CD1c-positive myeloid dendritic cell (primary cell): Measurements from ENCODE around the gene RIPPLY1.
"Not testable (repeated sequence)": the region's sequence is repeated elsewhere in the genome, so short reads cannot be mapped to it uniquely, and the experiment has no call there.

Source experiments
- DNase-seq: peaks from one replicate; pipeline ENCODE4 v3.0.0-alpha.2; 2016; ENCODE audit errors: extremely low spot score

RIPPLY1 gene

GRCh38 chrX:106912864-106913263, 9.7 kb upstream of the RIPPLY1 start:
- no peak for DNase-seq

DNA sequence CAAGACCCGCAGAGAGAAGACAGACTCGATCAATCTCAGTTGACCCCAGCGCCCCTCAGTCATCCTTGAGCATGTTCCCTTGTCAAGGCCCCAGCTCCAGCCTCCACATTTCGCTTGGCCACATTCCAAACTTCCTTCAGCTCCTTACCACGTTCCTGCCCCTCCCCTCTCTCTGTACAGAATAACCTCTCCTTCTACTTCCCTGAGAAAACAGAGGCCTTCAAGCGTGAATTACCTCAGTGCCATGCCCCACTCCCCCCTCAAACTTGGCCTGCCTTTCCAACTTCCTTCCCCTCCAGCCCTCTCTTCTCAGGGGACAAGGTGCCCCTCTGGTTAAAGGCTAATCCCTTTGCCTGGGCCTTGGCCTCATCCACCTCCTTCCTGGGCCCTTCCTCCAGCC, 3.2 kb upstream of the RIPPLY1 start:
- DNase-seq, result no peak

DNA sequence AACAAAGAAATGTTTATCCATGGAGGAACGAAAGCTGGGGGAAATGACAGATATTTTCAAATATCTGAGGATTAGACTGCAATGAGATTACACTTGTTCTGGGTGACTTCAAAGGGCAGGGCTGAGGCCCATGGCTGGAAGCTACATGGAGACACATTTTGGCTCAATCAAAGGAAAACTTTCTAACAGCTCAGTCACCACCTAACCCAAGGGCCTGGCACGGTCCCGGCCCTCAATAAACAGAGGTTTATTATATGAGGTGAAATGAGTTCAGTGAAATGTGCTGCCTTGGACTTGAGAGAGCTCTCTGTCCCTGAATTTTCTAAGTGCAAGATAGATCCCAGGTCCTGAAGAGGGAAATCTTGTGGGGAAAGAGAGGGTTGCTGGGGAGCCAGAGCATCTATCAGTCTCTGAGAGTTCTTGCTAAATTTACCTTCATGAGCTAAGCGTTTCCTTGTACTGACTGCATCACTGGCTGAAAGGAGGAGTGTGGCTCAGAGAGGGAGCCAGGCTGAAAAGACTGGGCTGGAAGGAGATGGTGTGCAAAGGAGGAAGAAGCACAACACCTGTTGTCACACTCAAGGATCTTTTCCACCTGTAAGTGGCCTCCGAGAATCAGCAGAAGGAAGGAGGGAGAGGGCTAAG, 2.0 kb upstream of the RIPPLY1 start:
- no peak for DNase-seq

DNA sequence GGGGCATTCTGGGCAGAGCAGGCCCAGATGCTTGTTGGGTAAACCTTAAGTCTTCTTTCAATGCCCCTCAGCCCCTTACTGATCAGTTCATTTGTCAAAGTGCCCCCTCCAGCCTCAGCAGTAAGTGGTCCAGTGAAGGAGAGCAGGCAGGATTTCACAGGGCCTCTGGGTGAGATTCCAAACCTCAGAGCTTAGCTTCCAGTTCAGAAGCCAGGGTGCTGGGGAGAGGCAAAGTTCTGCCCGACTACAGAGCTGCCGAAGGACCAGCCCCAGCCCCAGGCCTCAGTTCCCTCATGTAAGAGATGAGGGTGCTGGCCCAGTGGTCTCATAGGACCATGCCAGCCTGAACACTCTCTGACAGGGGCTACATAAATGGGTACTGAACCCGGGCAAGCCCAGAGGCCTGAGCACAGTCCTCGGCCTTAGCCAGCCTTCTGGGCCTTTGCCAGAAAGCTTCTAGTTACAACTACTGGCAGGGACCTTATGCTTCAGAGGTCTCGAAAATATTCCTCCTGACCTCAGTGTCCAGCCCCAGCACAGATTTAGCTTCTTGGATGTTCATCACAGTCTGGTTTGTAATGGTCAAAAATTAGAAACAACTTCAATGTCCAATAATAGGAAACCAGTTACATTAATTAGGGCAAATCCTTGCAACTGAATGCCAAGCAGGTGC, 851 bp upstream of the RIPPLY1 start:
- no peak for DNase-seq

DNA sequence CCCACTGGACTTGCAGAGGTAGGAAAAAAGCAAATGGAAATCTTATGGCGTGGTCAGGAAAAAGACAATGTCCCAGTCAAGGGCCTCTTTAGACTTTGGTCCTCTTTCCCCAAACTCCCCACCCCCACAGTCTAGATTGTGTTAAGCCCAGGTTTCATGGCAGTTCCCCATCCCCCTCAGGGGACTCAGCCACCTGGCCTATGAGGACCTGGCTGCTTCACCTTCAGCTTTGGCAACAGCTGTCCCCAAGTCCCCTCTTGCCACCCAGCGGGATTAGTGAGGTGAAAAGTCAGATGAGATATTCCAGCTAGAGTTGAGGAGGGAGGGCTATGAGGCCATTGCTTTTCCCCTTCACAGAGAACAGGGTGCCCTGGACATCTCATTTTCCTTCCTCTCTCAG, 457 bp downstream of the RIPPLY1 start:
- DNase-seq, result no peak

DNA sequence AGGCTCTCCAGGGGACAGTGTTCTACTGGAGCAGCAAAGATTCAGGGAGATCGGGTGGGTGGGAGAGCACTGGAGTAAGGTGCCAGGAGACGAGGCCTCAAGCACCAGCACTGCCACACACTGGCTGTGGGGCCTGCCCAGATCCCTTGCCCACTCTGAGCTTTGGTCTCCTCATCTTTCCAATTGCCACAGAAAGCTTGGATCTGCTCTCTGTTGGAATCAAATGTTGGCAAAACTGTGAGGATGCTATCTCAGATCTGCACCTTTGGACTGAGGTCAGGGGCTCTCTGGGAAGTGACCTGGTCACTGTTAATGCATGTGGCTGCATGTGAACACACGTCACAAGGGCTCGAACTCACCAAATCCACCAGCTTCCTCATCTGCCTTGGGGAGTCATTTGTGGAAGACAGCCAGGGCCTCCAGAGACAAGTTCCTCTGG, 1.3 kb downstream of the RIPPLY1 start:
- no peak for DNase-seq

GRCh38 chrX:106901341-106901740, 1.8 kb downstream of the RIPPLY1 start:
- DNase-seq, result no peak

DNA sequence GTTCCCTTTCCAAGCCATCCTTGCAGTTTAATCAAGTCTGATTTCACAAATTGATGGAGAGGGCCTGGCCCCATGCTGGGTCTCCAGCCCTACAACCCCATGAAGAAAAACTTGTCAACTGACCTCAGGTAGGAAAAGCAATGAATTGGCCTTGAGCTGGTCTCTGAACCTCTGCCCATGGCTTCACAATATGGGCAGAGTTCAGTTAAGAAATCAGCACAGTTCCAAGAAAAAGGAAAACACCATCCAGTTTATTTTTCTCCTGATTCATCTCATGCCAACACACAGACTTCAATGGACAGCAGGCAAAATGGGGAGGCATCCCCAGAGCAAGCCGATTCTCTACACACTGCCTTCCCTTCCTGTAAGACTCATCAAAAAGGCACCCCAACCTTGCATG, 3.3 kb downstream of the RIPPLY1 start:
- DNase-seq, result no peak

DNA sequence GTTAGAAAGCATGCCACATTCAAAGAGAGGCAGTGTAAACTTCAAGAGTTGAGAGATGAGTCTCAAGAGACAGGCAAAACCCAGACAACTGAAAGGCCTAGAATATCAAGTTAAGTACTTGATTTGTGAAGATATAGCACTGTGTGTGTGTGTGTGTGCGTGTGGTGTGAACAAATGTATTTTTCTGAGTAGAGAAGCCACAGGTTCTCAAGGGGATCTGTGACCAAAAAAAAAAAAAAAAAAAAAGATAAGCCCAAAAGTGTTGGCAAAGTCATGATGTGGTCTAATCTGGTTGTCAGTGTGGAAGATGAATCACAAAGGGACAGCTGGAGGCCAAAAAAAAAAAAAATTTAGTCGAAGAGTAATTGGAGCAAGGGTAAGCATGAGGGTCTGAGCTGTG, 3.9 kb downstream of the RIPPLY1 start:
- DNase-seq, result no peak

DNA sequence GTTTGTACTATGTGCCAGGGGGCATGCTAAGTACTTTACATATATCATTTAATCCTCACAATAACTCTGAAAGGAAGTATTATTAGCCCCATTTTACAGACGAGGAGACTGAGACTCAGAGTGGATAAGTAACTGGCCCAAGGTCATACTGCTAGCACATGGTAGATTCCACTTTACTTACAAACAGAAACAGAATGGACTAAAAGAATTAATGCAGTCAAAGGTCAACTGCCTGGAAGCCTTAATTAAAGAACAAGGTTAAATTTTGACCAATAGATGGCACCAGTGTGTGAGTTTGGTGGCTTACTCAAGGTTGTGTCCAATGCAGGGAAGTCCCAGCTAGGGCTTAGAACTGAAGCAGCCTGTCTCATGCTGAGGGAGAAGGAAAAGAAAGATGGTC, 4.7 kb downstream of the RIPPLY1 start:
- DNase-seq, result peak; percentile 37

GRCh38 chrX:106897259-106897658, 5.9 kb downstream of the RIPPLY1 start:
- DNase-seq, result no peak

DNA sequence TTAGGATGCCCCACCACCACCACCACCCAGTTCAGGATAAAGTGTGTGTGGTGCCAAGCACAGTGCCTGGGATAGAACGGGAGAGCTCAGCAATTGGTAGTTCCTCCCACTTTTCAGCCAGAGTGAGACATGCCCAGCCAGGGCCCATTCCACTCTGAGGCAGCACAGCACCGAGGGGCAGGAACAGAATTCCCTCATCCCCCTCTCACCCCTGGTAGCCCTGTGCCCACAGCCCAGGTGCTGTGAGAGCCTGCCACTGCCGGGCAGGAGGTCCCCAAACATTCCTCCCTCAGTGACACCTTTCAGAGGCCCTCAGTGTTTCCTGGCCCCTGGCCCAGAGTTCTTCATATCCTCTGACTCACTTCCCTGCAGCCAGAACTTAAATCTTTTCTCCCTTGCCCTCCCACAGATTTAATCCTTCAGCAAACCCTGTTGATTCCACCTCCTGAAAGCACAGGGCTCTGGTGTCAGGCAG, 8.1 kb downstream of the RIPPLY1 start:
- DNase-seq, result no peak

- peak; percentile 29 for DNase-seq
Observed at GRCh38 chrX:106894392-106894909, 8.7 kb downstream of the RIPPLY1 start.

DNA sequence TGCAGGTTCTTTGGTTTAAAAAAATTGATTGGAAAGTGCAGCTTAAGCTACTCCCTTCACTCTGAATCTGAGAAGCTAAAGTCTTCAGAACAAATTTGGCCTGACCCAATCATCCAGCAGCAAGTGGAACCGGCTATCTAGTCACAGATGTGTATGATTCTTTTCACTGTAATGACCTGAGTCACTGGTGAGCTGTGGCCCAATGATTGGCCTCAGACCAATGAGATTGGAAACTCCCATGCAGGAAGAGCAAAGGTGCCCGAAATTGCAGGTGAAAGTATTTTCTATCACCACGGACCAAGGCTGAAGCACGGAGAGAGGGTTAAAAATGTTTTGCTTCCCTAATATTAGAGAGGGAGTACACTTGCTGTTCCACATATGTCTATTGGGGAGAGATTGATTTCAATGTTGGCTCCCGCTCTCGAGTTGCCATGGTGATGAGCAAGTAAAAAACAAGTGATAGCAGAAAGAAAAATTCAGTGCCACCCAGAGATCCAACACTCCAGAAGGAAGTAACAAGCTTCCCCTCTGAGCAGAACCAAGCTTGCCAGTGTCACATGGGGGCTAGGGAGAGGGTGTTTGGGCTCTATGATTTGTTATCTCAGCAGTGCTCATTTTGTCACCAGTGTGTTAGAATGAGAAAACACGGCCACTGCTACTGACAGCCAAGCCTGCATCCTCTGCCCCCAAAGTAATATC, 11.2 kb downstream of the RIPPLY1 start:
- DNase-seq, result no peak

- no peak for DNase-seq
Observed at GRCh38 chrX:106889468-106889867, 13.7 kb downstream of the RIPPLY1 start.

DNA sequence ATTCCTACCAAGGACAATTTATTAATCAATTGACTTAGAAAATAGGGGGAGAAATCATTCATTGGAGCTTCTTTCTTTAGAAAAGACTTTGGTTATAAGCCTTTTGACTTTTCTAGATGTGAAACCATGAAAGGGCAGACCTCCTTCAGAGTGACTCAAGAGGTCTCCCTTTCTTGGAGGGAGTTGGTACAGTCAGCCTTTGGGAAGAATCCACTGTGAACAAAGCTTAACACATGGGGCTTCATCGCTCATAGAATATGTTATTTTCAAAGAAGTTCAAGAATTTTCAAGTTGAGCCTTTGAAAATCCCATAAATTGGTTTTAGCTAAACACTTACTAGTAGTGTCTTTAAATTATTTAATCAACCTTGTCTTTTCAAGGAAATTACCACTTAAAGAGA, 28.0 kb downstream of the RIPPLY1 start:
- no peak for DNase-seq

DNA sequence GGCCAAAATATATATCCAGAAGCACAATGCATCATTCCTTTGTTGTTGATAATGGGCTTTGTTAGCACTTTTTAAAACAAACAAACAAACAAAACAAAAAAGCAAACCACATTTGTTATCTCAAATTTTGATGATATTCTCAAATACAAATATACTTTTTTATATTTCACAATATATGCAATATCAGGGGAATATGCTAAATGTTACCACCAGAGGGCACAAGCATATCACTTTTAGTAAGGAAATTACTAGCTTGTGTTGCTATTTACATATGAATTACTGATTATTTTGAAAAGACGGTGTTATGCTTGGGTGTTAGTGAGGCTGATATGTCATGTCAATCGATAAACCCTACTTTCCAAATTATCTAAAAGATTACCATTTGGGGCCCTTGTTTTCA, 29.1 kb downstream of the RIPPLY1 start:
- DNase-seq, result peak; percentile 36

DNA sequence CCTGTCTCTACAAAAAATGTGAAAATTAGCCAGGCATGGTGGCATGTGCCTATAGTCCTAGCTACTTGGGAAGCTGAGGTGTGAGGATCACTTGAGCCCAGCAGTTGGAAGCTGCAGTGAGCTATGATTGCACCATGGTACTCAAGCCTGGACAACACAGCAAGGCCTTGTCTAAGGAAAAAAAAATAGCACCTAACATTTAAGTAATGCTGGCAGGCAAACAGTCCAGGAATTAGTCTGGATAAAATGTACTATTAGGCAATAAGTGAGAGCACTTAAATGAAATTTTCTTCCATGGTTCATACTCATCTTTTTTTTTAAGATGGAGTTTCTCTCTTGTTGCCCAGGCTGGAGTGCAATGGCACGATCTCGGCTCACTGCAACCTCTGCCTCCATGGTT, 30.3 kb downstream of the RIPPLY1 start:
- not testable (repeated sequence) for DNase-seq

- DNase-seq, result no peak
Observed at GRCh38 chrX:106863697-106864096, 39.4 kb downstream of the RIPPLY1 start.

- DNase-seq, result no peak
Observed at GRCh38 chrX:106862972-106863688, 40.0 kb downstream of the RIPPLY1 start.
